Measurements from ENCODE around the gene TUBG1.

TUBG1 gene

DNA sequence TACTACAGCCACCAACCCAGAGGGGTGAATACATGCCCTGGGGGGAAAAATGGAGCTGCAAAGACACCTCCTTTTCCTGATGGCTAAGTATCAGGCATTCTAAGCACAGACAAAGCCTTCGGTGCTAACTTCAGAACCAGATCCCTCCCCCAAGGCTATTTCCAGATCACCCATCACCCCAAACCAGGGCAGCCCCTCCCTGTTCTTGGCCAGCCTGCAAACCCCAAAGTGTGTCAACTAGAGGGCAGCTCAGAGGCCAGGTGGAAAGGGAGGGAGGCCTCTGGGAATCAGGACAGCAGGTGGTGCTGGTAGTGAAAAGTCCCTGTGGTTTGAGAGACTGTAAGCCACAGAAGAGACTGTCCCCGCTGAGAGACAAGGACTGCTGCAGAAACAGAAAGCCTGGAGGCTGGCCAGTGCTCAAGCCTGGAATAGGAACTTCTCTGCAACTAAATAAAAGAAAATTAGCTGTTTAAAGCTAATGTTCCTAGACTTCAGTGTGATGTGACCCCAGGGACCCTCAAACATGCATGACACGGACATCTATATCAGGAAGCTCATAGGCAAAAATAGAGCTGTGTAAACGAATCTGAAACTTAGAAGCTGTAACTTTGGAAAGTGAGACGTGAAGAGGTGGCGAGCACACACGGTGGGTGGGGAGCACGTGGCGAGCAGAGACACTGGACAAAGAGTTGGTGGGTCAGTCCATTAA lies 9.1 kb downstream of the TUBG1 start:
- no peak for TF ChIP-seq TAF1 (IDR thresholded peaks at IDR 0.05; ENCODE audit: low read depth)
- peak; percentile 37 for TF ChIP-seq RAD21 (IDR thresholded peaks at IDR 0.05; ENCODE audit: low read depth)
- no peak for TF ChIP-seq ZBTB7A (IDR thresholded peaks at IDR 0.05; ENCODE audit: low read depth)
- TF ChIP-seq, protein P1, sequence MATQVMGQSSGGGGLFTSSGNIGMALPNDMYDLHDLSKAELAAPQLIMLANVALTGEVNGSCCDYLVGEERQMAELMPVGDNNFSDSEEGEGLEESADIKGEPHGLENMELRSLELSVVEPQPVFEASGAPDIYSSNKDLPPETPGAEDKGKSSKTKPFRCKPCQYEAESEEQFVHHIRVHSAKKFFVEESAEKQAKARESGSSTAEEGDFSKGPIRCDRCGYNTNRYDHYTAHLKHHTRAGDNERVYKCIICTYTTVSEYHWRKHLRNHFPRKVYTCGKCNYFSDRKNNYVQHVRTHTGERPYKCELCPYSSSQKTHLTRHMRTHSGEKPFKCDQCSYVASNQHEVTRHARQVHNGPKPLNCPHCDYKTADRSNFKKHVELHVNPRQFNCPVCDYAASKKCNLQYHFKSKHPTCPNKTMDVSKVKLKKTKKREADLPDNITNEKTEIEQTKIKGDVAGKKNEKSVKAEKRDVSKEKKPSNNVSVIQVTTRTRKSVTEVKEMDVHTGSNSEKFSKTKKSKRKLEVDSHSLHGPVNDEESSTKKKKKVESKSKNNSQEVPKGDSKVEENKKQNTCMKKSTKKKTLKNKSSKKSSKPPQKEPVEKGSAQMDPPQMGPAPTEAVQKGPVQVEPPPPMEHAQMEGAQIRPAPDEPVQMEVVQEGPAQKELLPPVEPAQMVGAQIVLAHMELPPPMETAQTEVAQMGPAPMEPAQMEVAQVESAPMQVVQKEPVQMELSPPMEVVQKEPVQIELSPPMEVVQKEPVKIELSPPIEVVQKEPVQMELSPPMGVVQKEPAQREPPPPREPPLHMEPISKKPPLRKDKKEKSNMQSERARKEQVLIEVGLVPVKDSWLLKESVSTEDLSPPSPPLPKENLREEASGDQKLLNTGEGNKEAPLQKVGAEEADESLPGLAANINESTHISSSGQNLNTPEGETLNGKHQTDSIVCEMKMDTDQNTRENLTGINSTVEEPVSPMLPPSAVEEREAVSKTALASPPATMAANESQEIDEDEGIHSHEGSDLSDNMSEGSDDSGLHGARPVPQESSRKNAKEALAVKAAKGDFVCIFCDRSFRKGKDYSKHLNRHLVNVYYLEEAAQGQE (IDR thresholded peaks at IDR 0.05; ENCODE audit: low read depth), result no peak
- TF ChIP-seq, protein P2, sequence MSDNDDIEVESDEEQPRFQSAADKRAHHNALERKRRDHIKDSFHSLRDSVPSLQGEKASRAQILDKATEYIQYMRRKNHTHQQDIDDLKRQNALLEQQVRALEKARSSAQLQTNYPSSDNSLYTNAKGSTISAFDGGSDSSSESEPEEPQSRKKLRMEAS (IDR thresholded peaks at IDR 0.05), result no peak

- TF ChIP-seq TAF1 (IDR thresholded peaks at IDR 0.05; ENCODE audit: low read depth) (no peak), TEAD4 (IDR thresholded peaks at IDR 0.05) (no peak), NFIC (IDR thresholded peaks at IDR 0.05) (no peak), EGR1 (IDR thresholded peaks at IDR 0.05) (no peak), ZBTB7A (IDR thresholded peaks at IDR 0.05; ENCODE audit: low read depth) (no peak), EP300 (IDR thresholded peaks at IDR 0.05; ENCODE audit: borderline replicate concordance) (no peak), RAD21 (IDR thresholded peaks at IDR 0.05; ENCODE audit: low read depth) (no peak), USF1 (IDR thresholded peaks at IDR 0.05) (no peak), TCF12 (IDR thresholded peaks at IDR 0.05; ENCODE audit: low read depth) (no peak), YY1 (IDR thresholded peaks at IDR 0.05; ENCODE audit: low read depth) (no peak), CREB1 (IDR thresholded peaks at IDR 0.05; ENCODE audit: low read depth) (no peak), FOXM1 (IDR thresholded peaks at IDR 0.05; ENCODE audit: borderline replicate concordance, low read depth) (no peak), CEBPB (IDR thresholded peaks at IDR 0.05) (no peak)
- TF ChIP-seq, protein P1 (IDR thresholded peaks at IDR 0.05; ENCODE audit: low read depth), result no peak
- TF ChIP-seq, protein P2 (IDR thresholded peaks at IDR 0.05), result no peak
Observed at GRCh38 chr17:42623271-42623670, 13.8 kb downstream of the TUBG1 start.

- TF ChIP-seq, protein P2 (IDR thresholded peaks at IDR 0.05), result 0 out of 2 replicates have a peak, but pooled peaks have one; percentile 45
- 0 out of 2 replicates have a peak, but pooled peaks have one; percentile 15 for TF ChIP-seq USF1 (IDR thresholded peaks at IDR 0.05)
- peak; percentile 63; the same call in 1 of the 2 replicates for TF ChIP-seq FOXM1 (IDR thresholded peaks at IDR 0.05; ENCODE audit: borderline replicate concordance, low read depth)
- TF ChIP-seq NFIC (IDR thresholded peaks at IDR 0.05), result peak; percentile 89
- TF ChIP-seq CEBPB (IDR thresholded peaks at IDR 0.05), result no peak
- TF ChIP-seq EP300 (IDR thresholded peaks at IDR 0.05; ENCODE audit: borderline replicate concordance), result peak; percentile 85
- peak; percentile 73; the same call in 1 of the 2 replicates for TF ChIP-seq TEAD4 (IDR thresholded peaks at IDR 0.05)
- TF ChIP-seq TCF12 (IDR thresholded peaks at IDR 0.05; ENCODE audit: low read depth), result peak; percentile 84
- TF ChIP-seq, protein P1 (IDR thresholded peaks at IDR 0.05; ENCODE audit: low read depth), result no peak
Observed at GRCh38 chr17:42623732-42624596, 14.5 kb downstream of the TUBG1 start.

All from Ishikawa (cell line).